Kidney tubule cell (primary cell): ENCODE results near the gene PTBP2.
"Not testable (repeated sequence)": the region's sequence is repeated elsewhere in the genome, so short reads cannot be mapped to it uniquely, and the experiment has no call there.

Experiments
- DNase-seq: peaks from one replicate; pipeline ENCODE4 v3.0.0-alpha.2; 2018; ENCODE audit warnings: low spot score

Gene PTBP2

GRCh38 chr1:96741335-96741734, 19.8 kb downstream of the PTBP2 start:
- no peak for DNase-seq

GRCh38 chr1:96746440-96747420, 25.1 kb downstream of the PTBP2 start:
- DNase-seq: no peak

- no peak for DNase-seq
Observed at GRCh38 chr1:96747565-96747964, 26.0 kb downstream of the PTBP2 start.

GRCh38 chr1:96748078-96748477, 26.5 kb downstream of the PTBP2 start:
- DNase-seq: no peak

- DNase-seq: no peak
Observed at GRCh38 chr1:96749618-96750017, 28.0 kb downstream of the PTBP2 start.

GRCh38 chr1:96752394-96752793, 30.8 kb downstream of the PTBP2 start:
- DNase-seq: no peak

- DNase-seq: no peak
Observed at GRCh38 chr1:96756789-96757188, 35.2 kb downstream of the PTBP2 start.

- not testable (repeated sequence) for DNase-seq
Observed at GRCh38 chr1:96762586-96762985, 41.0 kb downstream of the PTBP2 start.

- DNase-seq: no peak
Observed at GRCh38 chr1:96763514-96763913, 41.9 kb downstream of the PTBP2 start.

GRCh38 chr1:96764469-96764868, 42.9 kb downstream of the PTBP2 start:
- DNase-seq: no peak

GRCh38 chr1:96771847-96772246, 50.3 kb downstream of the PTBP2 start:
- no peak for DNase-seq

- no peak for DNase-seq
Observed at GRCh38 chr1:96772349-96772748, 50.8 kb downstream of the PTBP2 start.

- no peak for DNase-seq
Observed at GRCh38 chr1:96772972-96773371, 51.4 kb downstream of the PTBP2 start.

GRCh38 chr1:96782206-96782605, 60.6 kb downstream of the PTBP2 start:
- no peak for DNase-seq

GRCh38 chr1:96782856-96783255, 61.3 kb downstream of the PTBP2 start:
- no peak for DNase-seq

GRCh38 chr1:96790599-96790998, 69.0 kb downstream of the PTBP2 start:
- DNase-seq: no peak

- no peak for DNase-seq
Observed at GRCh38 chr1:96792220-96792619, 70.6 kb downstream of the PTBP2 start.

- DNase-seq: not testable (repeated sequence)
Observed at GRCh38 chr1:96801696-96802095, 80.1 kb downstream of the PTBP2 start.

- no peak for DNase-seq
Observed at GRCh38 chr1:96804648-96805047, 83.1 kb downstream of the PTBP2 start.

GRCh38 chr1:96808191-96808590, 86.6 kb downstream of the PTBP2 start:
- no peak for DNase-seq

- DNase-seq: no peak
Observed at GRCh38 chr1:96815914-96816313, 94.3 kb downstream of the PTBP2 start.

- DNase-seq: no peak
Observed at GRCh38 chr1:96820107-96820506, 98.5 kb downstream of the PTBP2 start.

- DNase-seq: no peak
Observed at GRCh38 chr1:96820671-96821070, 99.1 kb downstream of the PTBP2 start.

GRCh38 chr1:96825231-96825630, 103.6 kb downstream of the PTBP2 start:
- DNase-seq: no peak
